ENCODE results near the gene ERRFI1. TPM values are rescaled to one million over a fixed set of nuclear protein-coding genes. Genes with fewer than 3 reads are reported as not detected.

Gene ERRFI1
- total RNA-seq, 2 experiments from 2014 or later: 0.94 to 1.4 TPM

- POLR2A ChIA-PET: interaction anchor here (0.6 kb wide), 1 partner anchor 344 kb away, joined by 3 read pairs; no protein-coding TSS in a partner anchor
- no peaks in the 10 kb centered on the region for H3K4me1 Mint-ChIP-seq
- ATAC-seq (ENCODE audit: low read depth) (no peak), DNase-seq (no peak)
- no peaks in the 10 kb centered on the region for H3K36me3 Mint-ChIP-seq
- no peak overlapping the region for H3K4me3 Mint-ChIP-seq
- no peaks in the 10 kb centered on the region for H3K9me3 Mint-ChIP-seq
- H3K27me3 Mint-ChIP-seq: peaks cover 45% of the 10 kb centered on the region
- H3K27ac Mint-ChIP-seq: no peak overlapping the region
These were observed 6.9 kb downstream of the ERRFI1 start for GRCh38 chr1:8019229-8019620.

GRCh38 chr1:8018492-8019228 is 7.4 kb downstream of the ERRFI1 start:
- POLR2A ChIA-PET: no interaction called here
- no peaks in the 10 kb centered on the region for H3K36me3 Mint-ChIP-seq
- no peak overlapping the region for H3K4me3 Mint-ChIP-seq
- no peak for ATAC-seq (ENCODE audit: low read depth)
- peaks cover 39% of the 10 kb centered on the region for H3K27me3 Mint-ChIP-seq
- H3K9me3 Mint-ChIP-seq: no peaks in the 10 kb centered on the region
- no peak overlapping the region for H3K27ac Mint-ChIP-seq
- DNase-seq: no peak
- no peaks in the 10 kb centered on the region for H3K4me1 Mint-ChIP-seq

DNA sequence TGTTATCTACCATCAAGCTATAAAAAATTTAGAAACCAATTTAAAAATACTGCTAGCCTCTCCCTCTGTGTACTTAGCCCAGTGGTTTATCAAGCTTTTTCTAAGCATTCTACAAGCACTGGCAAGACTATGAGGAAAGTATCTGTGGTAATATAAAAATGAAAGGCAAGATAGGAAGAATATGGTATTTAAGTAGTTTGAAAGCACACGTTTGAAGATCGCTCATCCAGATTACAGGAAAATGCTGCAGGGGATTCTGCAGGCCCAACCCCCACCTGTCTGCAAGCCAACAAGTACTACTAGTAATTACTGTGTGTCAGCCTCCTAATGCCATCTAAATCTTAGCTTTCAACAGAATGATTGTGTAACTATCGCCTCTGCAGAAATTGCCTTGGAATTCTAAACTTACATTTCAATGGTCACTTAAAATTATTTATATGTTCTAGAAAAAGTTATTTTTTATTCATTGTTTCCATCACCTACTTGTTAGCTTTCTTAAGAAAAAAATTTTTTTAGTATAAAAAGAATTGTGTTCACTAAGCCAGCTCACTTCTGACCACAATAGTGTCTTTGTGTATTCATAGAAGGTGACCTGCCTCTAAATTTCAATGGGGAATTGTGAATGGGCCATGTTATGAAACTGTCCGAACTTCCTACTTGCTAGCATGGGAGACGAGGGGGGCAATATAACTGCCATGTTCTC is 8.5 kb downstream of the ERRFI1 start:
- H3K4me3 Mint-ChIP-seq: no peak overlapping the region
- no peak overlapping the region for H3K27ac Mint-ChIP-seq
- H3K9me3 Mint-ChIP-seq: no peaks in the 10 kb centered on the region
- no peaks in the 10 kb centered on the region for H3K4me1 Mint-ChIP-seq
- POLR2A ChIA-PET: no interaction called here
- peaks cover 31% of the 10 kb centered on the region for H3K27me3 Mint-ChIP-seq
- no peaks in the 10 kb centered on the region for H3K36me3 Mint-ChIP-seq
- no peak for ATAC-seq (ENCODE audit: low read depth)
- no peak for DNase-seq

DNA sequence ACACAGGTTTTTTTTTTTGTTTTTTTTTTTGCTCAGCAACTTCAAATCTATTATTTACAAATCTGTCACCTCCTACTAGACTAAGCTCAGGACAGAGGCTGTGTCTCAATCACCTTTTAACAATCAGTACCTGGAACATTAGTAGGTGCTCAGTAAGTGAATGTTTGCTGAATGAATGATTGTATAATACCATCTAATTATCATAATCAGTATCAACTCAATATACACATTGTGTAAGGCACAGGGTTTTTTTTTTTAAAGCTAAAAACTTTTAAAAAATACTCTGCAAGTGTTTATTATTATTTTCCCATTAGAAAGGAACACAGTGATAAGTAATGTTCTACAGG is 9.2 kb downstream of the ERRFI1 start:
- Mint-ChIP-seq H3K9me3 (no peaks in the 10 kb centered on the region), H3K4me1 (no peaks in the 10 kb centered on the region), H3K4me3 (no peak overlapping the region), H3K36me3 (no peaks in the 10 kb centered on the region), H3K27ac (no peak overlapping the region), H3K27me3 (peaks cover 29% of the 10 kb centered on the region)
- DNase-seq (no peak), ATAC-seq (ENCODE audit: low read depth) (no peak)
- POLR2A ChIA-PET: no interaction called here

DNA sequence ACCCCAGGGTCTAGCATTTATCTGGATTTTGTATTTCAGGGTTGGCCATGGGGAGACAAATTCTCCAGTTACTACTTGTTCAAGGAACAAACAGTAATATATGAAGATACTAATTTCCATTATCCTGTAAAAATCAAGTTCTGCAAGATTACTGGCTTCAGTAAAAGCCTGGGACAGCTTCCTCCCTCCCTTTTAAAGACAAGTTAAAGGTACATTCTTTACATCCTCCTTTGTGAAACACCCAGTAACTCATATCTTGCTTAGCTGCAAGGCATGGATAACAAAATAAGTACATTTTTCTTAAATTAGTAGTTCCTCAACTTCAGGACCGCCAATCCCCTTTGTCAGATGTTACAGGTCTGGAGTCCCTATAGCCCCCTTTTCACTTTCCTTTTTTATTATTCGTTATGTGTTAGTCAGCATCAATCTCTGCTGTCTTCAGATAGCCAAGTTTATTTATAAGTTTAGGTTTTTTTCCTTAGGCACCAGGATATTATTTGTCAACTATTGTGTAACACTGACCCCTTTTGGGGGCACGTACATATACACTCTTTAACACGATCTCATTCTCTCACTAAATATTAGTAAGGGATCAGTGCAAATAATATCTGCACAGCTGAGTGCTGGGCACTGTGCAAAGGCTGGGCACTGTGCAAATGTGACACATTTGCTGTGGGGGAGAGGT is 9.8 kb downstream of the ERRFI1 start:
- Mint-ChIP-seq H3K36me3 (no peaks in the 10 kb centered on the region), H3K27me3 (peaks cover 26% of the 10 kb centered on the region), H3K4me3 (no peak overlapping the region), H3K4me1 (no peaks in the 10 kb centered on the region), H3K27ac (no peak overlapping the region), H3K9me3 (no peaks in the 10 kb centered on the region)
- ATAC-seq (ENCODE audit: low read depth) (no peak), DNase-seq (no peak)
- POLR2A ChIA-PET: no interaction called here

- no peak overlapping the region for H3K4me3 Mint-ChIP-seq
- POLR2A ChIA-PET: no interaction called here
- no peaks in the 10 kb centered on the region for H3K36me3 Mint-ChIP-seq
- no peak for DNase-seq
- H3K9me3 Mint-ChIP-seq: no peaks in the 10 kb centered on the region
- ATAC-seq (ENCODE audit: low read depth): no peak
- H3K4me1 Mint-ChIP-seq: no peaks in the 10 kb centered on the region
- peaks cover 26% of the 10 kb centered on the region for H3K27me3 Mint-ChIP-seq
- H3K27ac Mint-ChIP-seq: no peak overlapping the region
These were observed 10.3 kb downstream of the ERRFI1 start for GRCh38 chr1:8015809-8016165.

DNA sequence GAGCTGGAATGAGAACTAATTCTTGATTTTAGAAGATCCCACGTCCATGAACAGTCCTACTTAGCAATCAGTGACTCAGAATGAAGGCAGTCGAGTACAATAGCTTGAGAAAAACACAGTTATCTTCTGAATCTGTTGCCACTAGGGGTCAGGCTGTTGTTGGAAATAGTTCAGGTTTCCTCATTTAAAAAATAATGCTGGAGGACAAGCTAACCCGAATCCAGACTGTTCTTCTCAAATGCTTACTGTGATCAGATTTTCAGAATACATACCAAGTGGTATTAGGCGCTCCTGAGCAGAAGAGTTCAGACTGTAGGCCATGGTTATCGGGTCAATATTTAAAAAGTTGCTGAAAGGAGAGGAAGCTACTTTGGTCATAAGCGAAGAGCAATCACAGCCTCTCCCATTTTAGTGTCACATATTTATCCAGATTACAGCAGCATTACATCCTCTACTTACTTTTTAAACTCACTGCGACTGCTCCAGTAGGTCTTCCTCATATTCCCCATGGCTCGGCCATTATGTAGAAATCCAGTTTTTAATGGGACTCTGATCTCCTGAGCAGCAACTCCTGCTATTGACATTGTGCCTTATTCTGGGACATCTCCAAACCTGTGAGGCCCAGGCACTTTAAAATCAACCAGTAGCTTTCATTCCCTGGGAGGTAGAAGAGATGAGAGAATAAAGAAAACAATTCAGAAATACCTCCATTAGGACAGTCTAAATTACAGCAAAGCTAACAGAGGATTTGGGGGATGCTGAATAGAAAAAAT is 10.9 kb downstream of the ERRFI1 start:
- ATAC-seq (ENCODE audit: low read depth) (peak; percentile 61), DNase-seq (no peak)
- H3K27me3 Mint-ChIP-seq: peaks cover 26% of the 10 kb centered on the region
- H3K4me1 Mint-ChIP-seq: no peaks in the 10 kb centered on the region
- no peaks in the 10 kb centered on the region for H3K9me3 Mint-ChIP-seq
- no peak overlapping the region for H3K4me3 Mint-ChIP-seq
- POLR2A ChIA-PET: no interaction called here
- no peak overlapping the region for H3K27ac Mint-ChIP-seq
- H3K36me3 Mint-ChIP-seq: no peaks in the 10 kb centered on the region

DNA sequence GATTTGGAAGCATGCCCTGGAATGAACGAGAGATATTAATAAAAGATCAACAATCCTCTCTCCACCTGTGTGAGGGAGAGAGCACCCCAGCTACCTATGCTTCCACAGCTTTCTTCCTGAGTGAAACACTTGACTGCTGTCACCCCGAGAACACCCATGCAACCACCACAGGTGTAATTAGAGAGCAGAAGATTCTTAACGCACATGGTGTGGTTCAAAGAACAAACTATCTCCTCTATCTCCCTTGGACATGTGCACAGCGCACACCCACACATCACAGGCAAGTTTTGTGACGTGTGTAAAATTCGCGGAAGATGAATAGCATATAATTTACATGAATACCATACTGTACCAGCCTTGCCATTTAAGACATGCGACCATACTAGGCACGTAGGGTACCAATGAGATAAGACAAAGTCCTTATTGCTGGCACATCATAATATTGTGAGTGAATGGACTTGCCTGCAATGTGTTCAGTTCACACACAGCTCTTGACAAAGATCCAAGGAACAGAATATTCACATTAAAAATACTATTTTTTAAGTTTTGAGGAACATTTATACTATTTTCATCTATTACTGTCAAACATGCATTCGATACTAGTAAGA is 11.6 kb downstream of the ERRFI1 start:
- Mint-ChIP-seq H3K4me3 (no peak overlapping the region), H3K27ac (no peak overlapping the region), H3K27me3 (peaks cover 26% of the 10 kb centered on the region), H3K4me1 (no peaks in the 10 kb centered on the region), H3K9me3 (no peaks in the 10 kb centered on the region), H3K36me3 (no peaks in the 10 kb centered on the region)
- no peak for ATAC-seq (ENCODE audit: low read depth)
- POLR2A ChIA-PET: no interaction called here
- DNase-seq: no peak

GRCh38 chr1:8013800-8014199 is 12.3 kb downstream of the ERRFI1 start:
- POLR2A ChIA-PET: no interaction called here
- H3K4me1 Mint-ChIP-seq: no peaks in the 10 kb centered on the region
- no peak overlapping the region for H3K27ac Mint-ChIP-seq
- DNase-seq: no peak
- no peak overlapping the region for H3K4me3 Mint-ChIP-seq
- H3K36me3 Mint-ChIP-seq: no peaks in the 10 kb centered on the region
- no peak for ATAC-seq (ENCODE audit: low read depth)
- peaks cover 23% of the 10 kb centered on the region for H3K27me3 Mint-ChIP-seq
- no peaks in the 10 kb centered on the region for H3K9me3 Mint-ChIP-seq

- Mint-ChIP-seq H3K4me3 (no peak overlapping the region), H3K9me3 (no peaks in the 10 kb centered on the region), H3K27me3 (peaks cover 21% of the 10 kb centered on the region), H3K27ac (no peak overlapping the region), H3K36me3 (no peaks in the 10 kb centered on the region), H3K4me1 (no peaks in the 10 kb centered on the region)
- DNase-seq (no peak), ATAC-seq (ENCODE audit: low read depth) (no peak)
- POLR2A ChIA-PET: no interaction called here
These were observed 12.7 kb downstream of the ERRFI1 start for GRCh38 chr1:8013399-8013798.

DNA sequence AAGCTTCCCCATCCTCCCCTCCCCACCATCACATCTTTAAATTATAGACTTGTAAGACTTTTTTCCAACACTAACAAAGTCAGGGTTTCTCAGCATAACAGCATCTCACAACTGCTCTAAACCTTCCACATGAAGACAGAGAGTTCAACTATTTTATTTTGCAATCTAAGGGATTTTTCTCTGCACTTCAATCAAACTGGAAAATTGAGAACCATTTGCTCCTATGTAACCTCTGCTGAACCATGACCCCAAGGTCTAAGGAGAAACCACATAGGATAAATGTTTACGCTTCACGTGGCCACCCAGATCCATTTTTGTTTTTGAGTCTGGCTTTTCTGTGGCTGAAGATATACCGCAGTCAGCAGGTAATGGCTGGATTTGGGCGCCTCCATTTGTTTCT is 13.2 kb downstream of the ERRFI1 start:
- ATAC-seq (ENCODE audit: low read depth) (no peak), DNase-seq (no peak)
- no peak overlapping the region for H3K4me3 Mint-ChIP-seq
- no peak overlapping the region for H3K27ac Mint-ChIP-seq
- no peaks in the 10 kb centered on the region for H3K36me3 Mint-ChIP-seq
- no peaks in the 10 kb centered on the region for H3K4me1 Mint-ChIP-seq
- no peaks in the 10 kb centered on the region for H3K9me3 Mint-ChIP-seq
- POLR2A ChIA-PET: no interaction called here
- H3K27me3 Mint-ChIP-seq: peaks cover 16% of the 10 kb centered on the region

- POLR2A ChIA-PET: no interaction called here
- Mint-ChIP-seq H3K4me3 (no peak overlapping the region), H3K4me1 (no peaks in the 10 kb centered on the region), H3K9me3 (no peaks in the 10 kb centered on the region), H3K27me3 (peaks cover 13% of the 10 kb centered on the region), H3K27ac (no peak overlapping the region), H3K36me3 (no peaks in the 10 kb centered on the region)
- ATAC-seq (ENCODE audit: low read depth) (no peak), DNase-seq (no peak)
These were observed 13.9 kb downstream of the ERRFI1 start for GRCh38 chr1:8011923-8012858.
